GM10266 (cell line): ENCODE data around the gene WSCD2.
A peak's percentile ranks its signal among the peaks of the same experiment; 100 is the strongest.

Experiments used
- DNase-seq: peaks from one replicate; pipeline ENCODE4 v3.0.0; 2012; ENCODE audit errors: extremely low spot score
- TF ChIP-seq, protein P1 (sequence below): IDR thresholded peaks from 2 replicates; pipeline ENCODE4 v1.5.1; 2012; ENCODE audit warnings: mild to moderate bottlenecking, low read depth; ENCODE audit not compliant: control insufficient read depth, insufficient read depth; ENCODE audit errors: missing control alignments

WSCD2 gene

GRCh38 chr12:108231109-108231905 lies 102.2 kb downstream of the WSCD2 start:
- TF ChIP-seq, protein P1, sequence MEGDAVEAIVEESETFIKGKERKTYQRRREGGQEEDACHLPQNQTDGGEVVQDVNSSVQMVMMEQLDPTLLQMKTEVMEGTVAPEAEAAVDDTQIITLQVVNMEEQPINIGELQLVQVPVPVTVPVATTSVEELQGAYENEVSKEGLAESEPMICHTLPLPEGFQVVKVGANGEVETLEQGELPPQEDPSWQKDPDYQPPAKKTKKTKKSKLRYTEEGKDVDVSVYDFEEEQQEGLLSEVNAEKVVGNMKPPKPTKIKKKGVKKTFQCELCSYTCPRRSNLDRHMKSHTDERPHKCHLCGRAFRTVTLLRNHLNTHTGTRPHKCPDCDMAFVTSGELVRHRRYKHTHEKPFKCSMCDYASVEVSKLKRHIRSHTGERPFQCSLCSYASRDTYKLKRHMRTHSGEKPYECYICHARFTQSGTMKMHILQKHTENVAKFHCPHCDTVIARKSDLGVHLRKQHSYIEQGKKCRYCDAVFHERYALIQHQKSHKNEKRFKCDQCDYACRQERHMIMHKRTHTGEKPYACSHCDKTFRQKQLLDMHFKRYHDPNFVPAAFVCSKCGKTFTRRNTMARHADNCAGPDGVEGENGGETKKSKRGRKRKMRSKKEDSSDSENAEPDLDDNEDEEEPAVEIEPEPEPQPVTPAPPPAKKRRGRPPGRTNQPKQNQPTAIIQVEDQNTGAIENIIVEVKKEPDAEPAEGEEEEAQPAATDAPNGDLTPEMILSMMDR: no peak
- no peak for DNase-seq

DNA sequence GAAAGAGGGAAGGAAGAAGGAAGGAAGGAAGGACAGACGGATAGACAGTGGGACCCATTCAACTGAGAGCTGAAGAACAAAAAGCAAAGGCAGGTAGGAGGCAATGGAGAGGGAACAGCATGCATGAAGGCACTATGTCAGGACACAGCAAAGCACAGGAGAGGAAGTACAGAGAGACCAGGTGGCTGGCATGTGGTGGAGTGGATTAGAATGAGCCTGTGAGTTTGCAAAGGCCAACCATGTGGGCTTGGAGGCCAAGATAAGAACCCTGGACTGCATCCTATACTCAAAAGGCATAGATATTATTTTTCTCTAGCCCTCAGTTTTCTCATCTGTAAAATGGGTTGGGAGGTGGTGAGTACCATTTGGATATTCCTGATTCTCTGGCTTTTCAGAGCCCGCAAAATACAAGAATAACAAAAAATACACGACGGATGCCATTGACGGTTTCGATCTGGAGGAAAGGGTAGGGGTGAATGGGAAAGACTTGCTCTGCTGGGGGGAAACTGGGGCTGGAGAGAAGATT lies 102.9 kb downstream of the WSCD2 start:
- TF ChIP-seq, protein P1: no peak
- no peak for DNase-seq

DNA sequence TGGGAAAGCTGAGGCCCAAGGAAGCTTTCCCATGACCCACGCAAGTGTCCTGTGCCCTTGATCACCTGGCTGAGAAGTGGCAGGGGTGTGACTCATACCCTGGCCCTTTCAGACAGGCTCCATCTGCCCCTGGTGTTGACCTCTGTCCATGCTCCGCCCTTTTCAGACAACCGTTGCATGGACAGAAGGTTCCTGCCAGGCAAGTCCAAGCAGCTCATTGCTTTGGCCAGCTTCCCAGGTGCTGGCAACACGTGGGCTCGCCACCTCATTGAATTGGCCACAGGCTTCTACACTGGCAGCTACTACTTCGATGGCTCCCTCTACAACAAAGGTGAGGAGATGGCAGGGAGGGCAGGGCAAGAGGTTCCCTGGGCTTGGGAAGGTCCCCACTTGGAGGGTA lies 103.5 kb downstream of the WSCD2 start:
- no peak for DNase-seq
- TF ChIP-seq, protein P1: no peak

DNA sequence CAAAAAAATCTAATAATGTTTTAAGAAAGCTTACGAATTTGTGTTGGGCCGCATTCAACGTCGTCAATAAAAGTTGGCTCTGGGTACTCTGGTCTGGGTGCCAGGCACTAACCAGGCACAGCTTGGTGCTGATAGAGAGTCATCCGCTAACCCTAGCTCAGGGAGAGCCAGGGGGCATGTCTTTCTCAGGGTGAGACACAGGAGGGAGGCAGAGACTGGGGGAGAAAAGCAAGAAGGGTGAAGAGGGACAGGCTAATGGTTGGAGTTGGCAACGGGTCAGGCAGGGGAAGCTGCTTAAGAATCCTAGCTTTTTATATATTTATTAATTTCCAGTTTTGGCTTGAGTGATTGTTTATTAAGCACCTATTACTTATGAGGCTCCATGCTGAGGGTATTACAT lies 105.1 kb downstream of the WSCD2 start:
- DNase-seq: no peak
- TF ChIP-seq, protein P1: peak; percentile 43

- TF ChIP-seq, protein P1: no peak
- no peak for DNase-seq
Observed at GRCh38 chr12:108235197-108235984, 106.3 kb downstream of the WSCD2 start.

- TF ChIP-seq, protein P1: no peak
- no peak for DNase-seq
Observed at GRCh38 chr12:108235985-108236263, 106.8 kb downstream of the WSCD2 start.

GRCh38 chr12:108236366-108236765 lies 107.3 kb downstream of the WSCD2 start:
- no peak for DNase-seq
- TF ChIP-seq, protein P1: no peak
